Liver (tissue), 3 donors: ENCODE results near the gene LRRC7.

ENCODE experiments used
- JUND ChIP-seq, 2 donors: IDR thresholded peaks; 2 replicates each; pipeline ENCODE4 v1.6.1; 2016; ENCODE audit warnings: antibody characterized with exemption in 2 of 2
- MAX ChIP-seq: IDR thresholded peaks from 2 replicates; pipeline ENCODE4 v1.6.1; 2016; ENCODE audit warnings: antibody characterized with exemption
- NR2F2 ChIP-seq: IDR thresholded peaks from 2 replicates; pipeline ENCODE4 v1.6.1; 2016; ENCODE audit warnings: antibody characterized with exemption
- REST ChIP-seq: IDR thresholded peaks from 2 replicates; pipeline ENCODE4 v1.6.1; 2016; ENCODE audit warnings: antibody characterized with exemption, mild to moderate bottlenecking
- TAF1 ChIP-seq: conservative IDR thresholded peaks from 2 replicates; pipeline ENCODE4 v1.6.1; 2016; ENCODE audit warnings: antibody characterized with exemption, mild to moderate bottlenecking
- TF ChIP-seq, protein P1 (sequence below): fragments of 150-350 bp; IDR thresholded peaks from 2 replicates; pipeline ENCODE4 v1.5.1; 2017; ENCODE audit warnings: improper control_type of control experiment, low read depth, low read length; ENCODE audit not compliant: missing input control
- donor health status: healthy.
- donor health status: healthy.

- TF ChIP-seq JUND (IDR thresholded peaks at IDR 0.05) (no peak), TAF1 (no peak), REST (no peak), NR2F2 (no peak), MAX (no peak)
- TF ChIP-seq, protein P1, sequence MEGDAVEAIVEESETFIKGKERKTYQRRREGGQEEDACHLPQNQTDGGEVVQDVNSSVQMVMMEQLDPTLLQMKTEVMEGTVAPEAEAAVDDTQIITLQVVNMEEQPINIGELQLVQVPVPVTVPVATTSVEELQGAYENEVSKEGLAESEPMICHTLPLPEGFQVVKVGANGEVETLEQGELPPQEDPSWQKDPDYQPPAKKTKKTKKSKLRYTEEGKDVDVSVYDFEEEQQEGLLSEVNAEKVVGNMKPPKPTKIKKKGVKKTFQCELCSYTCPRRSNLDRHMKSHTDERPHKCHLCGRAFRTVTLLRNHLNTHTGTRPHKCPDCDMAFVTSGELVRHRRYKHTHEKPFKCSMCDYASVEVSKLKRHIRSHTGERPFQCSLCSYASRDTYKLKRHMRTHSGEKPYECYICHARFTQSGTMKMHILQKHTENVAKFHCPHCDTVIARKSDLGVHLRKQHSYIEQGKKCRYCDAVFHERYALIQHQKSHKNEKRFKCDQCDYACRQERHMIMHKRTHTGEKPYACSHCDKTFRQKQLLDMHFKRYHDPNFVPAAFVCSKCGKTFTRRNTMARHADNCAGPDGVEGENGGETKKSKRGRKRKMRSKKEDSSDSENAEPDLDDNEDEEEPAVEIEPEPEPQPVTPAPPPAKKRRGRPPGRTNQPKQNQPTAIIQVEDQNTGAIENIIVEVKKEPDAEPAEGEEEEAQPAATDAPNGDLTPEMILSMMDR, result no peak
These were observed 458.1 kb downstream of the LRRC7 start for GRCh38 chr1:70025846-70026245.
